Right ventricle myocardium inferior (tissue), 1 donor: ENCODE data around the gene KCNT2. TPM values are rescaled to one million over a fixed set of nuclear protein-coding genes. Genes with fewer than 3 reads are reported as not detected.

Experiments used
- ATAC-seq: fragments of 200-7000 bp; cut with Tn5 transposase; one replicate; pipeline ENCODE4 v1.9.1; 2020; ENCODE audit warnings: mild to moderate bottlenecking, moderate library complexity
- DNase-seq: peaks from one replicate; pipeline ENCODE4 v3.0.0; 2021; ENCODE audit errors: missing footprints
- intact Hi-C: fragments of 100-400 bp; cut with DNase I; formaldehyde crosslinking; loops from one replicate; pipeline ENCODE4 v1.11.0; 2022
- total RNA-seq: library from RNA; stranded (reverse); fragmentation: NEBNext Ultra II Directional; extraction: Animal tissue kit (Norgen Biotek cat#: 25700); gene quantifications from one replicate; pipeline ENCODE4 v1.2.1, GENCODE V29; 2021
- donor health status: DM: no; HTN: yes; CAD: no; lungs with severe emphysema.

KCNT2 gene
- total RNA-seq, 1 donor from 2014 or later, result 0.81 TPM

- ATAC-seq, result no peak
- intact Hi-C loops, result no loop called here
- DNase-seq, result no peak
Observed at GRCh38 chr1:196418772-196419171, 189.5 kb downstream of the KCNT2 start.

GRCh38 chr1:196415978-196416377 is 192.3 kb downstream of the KCNT2 start:
- ATAC-seq (no peak), DNase-seq (no peak)
- intact Hi-C loops, result no loop called here

- no peak for ATAC-seq
- intact Hi-C loops, result no loop called here
- DNase-seq, result no peak
Observed at GRCh38 chr1:196412326-196412725, 195.9 kb downstream of the KCNT2 start.

DNA sequence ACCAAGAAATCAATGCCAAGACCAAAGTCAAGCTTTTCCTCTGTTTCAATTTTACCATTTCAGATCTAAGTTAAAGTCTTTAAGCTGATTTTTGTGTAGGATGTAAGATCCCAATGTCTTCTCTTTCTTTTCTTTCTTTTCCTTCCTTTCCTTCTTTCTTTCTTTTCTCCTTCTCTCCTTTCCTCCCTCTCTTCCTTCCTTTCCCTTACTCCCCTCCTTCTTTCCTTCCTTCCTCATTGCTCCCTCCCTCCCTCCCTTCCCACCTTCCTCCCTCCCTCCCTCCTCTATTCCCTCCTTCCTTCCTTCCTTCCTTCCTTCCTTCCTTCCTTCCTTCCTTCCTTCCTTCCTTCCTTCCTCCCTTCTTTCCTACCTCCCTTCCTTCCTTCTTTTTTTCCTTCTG is 197.5 kb downstream of the KCNT2 start:
- ATAC-seq (no peak), DNase-seq (no peak)
- intact Hi-C loops, result no loop called here

DNA sequence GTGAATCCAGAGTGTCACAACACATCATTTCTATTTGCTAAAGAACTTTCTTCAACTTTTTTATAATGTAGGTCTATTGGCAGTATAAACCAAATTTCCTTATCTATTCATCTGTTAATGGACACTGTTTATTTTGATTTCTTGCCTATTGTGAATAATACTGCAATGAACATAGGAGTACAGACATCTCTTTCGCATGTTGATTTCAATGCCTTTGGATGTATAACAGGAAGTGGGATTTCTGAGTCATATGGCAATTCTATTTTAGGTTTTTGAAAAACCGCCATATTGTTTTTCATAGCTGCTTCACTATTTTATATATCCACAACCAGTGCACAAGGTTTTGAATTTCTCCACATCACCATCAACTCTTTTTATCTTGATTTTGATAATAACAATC is 198.7 kb downstream of the KCNT2 start:
- ATAC-seq, result no peak
- intact Hi-C loops, result no loop called here

GRCh38 chr1:196407358-196408051 is 200.7 kb downstream of the KCNT2 start:
- ATAC-seq (no peak), DNase-seq (no peak)
- intact Hi-C loops, result no loop called here

More for the DNA sequence above, 198.7 kb downstream of the KCNT2 start:
- no peak for DNase-seq

DNA sequence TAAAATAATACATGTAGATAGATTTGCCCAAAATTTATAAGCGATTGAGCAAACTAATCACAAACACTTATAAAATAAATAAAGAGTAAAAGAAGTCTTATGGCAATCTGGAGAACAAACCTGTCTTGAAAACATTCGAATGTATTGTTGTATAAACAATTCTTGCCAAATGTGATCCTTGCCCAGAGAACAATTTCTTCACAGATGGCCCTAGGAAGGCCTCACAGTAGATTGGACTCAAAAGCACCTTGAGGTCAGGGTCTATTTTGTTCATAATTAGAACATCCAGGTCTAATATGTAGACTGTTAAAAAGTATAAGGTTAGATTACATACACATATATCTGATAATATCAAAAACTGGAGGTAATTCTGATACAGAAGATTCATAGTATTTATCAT is 202.4 kb downstream of the KCNT2 start:
- intact Hi-C loops, result no loop called here
- DNase-seq (no peak), ATAC-seq (no peak)

DNA sequence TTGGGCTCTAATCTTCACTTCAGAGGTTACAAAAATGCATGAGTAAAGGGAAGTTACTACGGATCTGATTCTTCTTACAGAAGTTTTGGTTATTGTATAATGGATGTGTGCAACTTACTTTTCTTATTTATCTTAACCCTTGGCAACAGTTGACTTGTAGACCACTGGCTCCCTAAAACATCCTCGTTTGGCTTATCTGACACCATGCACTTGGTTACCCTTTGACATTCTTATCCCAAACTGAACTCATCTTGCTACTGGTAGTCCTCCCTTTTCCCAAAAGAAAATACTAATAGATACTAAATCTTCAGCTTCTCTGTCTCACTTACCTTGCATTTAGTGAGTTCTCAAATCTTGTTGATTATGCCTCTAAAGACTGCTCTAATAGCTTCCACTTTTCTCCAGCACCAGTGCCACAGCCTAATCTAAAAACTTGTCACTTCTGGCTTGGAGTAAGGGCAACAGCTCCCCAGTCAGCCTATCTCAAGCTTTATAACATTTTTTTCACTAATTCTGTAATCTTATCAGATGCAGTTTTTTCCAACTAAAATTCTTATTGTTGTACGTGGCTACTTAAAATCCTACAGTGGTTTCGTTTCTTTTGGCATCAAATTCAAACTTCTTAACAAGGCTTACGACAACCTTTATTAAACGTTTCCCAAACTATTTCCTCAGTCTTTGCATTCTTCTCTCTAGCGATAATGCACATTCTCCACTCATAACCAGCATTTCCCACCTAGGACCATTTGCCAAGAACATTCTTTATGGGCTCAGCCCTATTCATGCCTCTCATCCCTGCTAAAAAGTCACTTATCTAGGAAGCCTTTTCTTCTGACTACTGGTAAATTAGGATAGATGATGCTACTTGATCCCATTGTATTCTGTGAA is 204.2 kb downstream of the KCNT2 start:
- intact Hi-C loops, result no loop called here
- ATAC-seq (no peak), DNase-seq (no peak)

- DNase-seq (no peak), ATAC-seq (no peak)
- intact Hi-C loops, result no loop called here
Observed at GRCh38 chr1:196401891-196402290, 206.3 kb downstream of the KCNT2 start.

GRCh38 chr1:196401452-196401833 is 206.8 kb downstream of the KCNT2 start:
- ATAC-seq, result no peak
- intact Hi-C loops, result no loop called here
- no peak for DNase-seq

- ATAC-seq (peak; percentile 56), DNase-seq (no peak)
- intact Hi-C loops, result no loop called here
Observed at GRCh38 chr1:196400478-196401451, 207.5 kb downstream of the KCNT2 start.

- DNase-seq (no peak), ATAC-seq (no peak)
- intact Hi-C loops, result no loop called here
Observed at GRCh38 chr1:196399713-196400112, 208.5 kb downstream of the KCNT2 start.

DNA sequence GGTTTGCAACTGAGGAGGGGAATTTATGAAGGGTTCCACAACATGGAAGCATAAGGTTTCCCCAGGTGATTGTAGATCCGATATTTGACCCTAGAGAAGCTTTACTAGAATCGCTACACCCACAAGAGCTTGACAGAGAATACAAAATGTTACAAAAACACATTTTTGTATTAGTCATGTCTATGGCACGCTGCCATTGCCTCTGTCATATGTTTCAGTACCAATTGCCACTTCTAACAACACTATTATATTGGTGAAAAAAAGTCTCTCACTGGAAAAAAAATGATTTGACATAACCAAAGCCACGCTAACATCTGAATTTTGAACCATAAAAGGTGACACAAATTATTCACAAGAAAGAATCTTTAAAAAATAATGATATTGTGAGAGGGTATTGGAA is 214.5 kb downstream of the KCNT2 start:
- ATAC-seq (no peak), DNase-seq (no peak)
- intact Hi-C loops, result no loop called here

- ATAC-seq (no peak), DNase-seq (no peak)
- intact Hi-C loops, result no loop called here
Observed at GRCh38 chr1:196393282-196393681, 215.0 kb downstream of the KCNT2 start.

DNA sequence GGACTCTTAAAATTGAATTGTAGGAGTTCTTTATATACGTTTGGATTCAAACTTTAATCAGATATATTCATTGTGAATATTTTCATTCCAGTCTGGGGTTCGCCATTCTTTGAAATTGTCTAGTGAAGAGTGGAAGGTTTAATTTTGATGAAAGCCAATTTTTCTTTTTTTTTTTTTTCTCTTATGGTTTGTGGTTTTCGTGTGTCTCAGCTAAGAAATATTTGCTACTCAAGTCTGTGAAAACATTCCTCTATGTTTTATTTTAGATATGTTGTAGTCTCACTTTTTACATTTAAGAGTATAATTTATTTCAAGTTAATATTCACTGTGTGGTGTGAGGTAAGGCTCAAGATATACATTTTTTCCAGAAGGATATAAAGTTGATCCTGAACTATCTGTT is 220.5 kb downstream of the KCNT2 start:
- intact Hi-C loops, result no loop called here
- no peak for ATAC-seq

DNA sequence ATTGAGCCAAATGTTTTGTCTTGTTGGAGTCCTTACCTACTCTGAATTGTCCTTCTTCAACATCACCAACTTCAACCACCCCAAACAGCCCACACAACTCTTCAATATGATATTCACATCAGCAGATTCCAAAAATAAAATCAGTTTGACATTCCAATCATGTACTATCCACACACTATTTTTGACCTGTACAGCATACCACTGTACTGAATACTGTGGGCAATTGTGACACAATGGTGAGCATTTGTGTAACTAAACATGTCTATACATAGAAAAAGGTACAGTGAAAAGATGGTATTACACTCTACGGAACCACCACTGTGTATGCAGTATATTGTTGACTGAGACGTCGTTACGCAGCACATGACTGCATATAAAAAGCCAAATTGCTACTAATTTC is 223.1 kb downstream of the KCNT2 start:
- intact Hi-C loops, result no loop called here
- no peak for DNase-seq
- peak; percentile 50 for ATAC-seq

More for the DNA sequence above, 220.5 kb downstream of the KCNT2 start:
- DNase-seq, result no peak

DNA sequence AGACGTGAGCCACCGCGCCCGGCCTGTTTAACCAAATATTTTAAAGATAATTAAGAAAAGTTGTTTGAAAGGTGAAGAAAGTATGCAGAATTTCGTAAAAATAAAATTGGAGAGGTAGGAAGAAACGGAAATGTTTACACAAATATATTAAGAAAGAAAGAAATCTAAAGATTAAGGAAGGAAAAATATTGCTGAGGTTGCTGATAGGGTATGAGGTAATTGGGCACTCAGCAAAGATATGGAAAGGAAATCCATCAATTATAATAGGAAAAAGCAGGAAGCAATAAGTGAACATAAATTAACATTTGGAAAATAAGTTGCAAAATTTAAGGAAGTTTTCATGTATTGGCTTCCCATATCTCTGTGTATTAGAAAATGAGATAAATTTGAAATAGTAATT is 225.9 kb downstream of the KCNT2 start:
- ATAC-seq, result no peak
- DNase-seq, result no peak
- intact Hi-C loops, result no loop called here

DNA sequence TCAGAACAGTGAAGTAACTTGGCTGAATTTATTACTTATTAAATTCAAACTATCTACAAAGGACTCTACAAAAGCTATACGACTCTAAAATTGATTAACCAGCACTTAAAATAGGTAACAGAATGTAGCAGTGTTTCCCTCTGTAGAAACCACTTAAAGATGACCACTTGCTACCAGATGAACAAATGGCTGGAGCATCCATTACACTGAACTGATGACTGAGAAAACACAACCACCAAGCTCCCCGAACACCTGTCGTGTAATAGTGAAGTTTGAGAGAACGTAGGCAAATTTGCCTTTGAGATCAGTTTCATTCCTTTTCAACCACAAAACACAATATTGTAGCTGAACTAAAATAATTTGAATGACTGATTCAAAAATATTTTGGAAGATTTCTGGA is 226.7 kb downstream of the KCNT2 start:
- ATAC-seq, result no peak
- intact Hi-C loops, result no loop called here
- no peak for DNase-seq

DNA sequence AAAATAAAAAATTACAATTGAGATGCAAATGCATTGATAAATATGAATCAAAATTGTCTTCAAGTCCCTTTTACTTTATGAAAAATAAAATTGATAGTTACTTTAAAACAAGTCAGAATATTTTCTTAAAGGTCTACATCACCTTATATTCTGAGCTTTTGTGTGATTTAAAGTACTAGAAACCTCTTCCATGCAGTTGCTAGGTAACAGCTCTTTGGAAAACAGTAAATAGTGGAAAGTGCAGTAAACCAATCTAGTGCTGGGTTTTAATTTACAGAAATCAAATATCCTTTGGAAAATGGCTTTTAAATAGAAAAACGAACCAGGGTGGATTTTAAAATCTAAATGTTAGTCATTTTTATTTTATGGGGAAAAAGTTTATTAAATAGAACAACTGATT is 227.9 kb downstream of the KCNT2 start:
- intact Hi-C loops, result no loop called here
- no peak for DNase-seq
- ATAC-seq, result no peak
